NCI-H1092 treated with DMSO at 0.1 percent for 48 hours (cell line): Measurements from ENCODE around the gene RUFY4.

Source experiments
- DNase-seq: peaks from one replicate; lab custom pipeline; 2025; lab: John Stamatoyannopoulos, UW

Gene RUFY4, protein sequence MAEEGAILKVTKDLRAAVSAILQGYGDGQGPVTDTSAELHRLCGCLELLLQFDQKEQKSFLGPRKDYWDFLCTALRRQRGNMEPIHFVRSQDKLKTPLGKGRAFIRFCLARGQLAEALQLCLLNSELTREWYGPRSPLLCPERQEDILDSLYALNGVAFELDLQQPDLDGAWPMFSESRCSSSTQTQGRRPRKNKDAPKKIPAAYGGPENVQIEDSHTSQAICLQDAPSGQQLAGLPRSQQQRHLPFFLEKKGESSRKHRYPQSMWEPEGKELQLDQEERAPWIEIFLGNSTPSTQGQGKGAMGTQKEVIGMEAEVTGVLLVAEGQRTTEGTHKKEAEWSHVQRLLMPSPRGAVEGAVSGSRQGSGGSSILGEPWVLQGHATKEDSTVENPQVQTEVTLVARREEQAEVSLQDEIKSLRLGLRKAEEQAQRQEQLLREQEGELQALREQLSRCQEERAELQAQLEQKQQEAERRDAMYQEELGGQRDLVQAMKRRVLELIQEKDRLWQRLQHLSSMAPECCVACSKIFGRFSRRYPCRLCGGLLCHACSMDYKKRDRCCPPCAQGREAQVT

DNA sequence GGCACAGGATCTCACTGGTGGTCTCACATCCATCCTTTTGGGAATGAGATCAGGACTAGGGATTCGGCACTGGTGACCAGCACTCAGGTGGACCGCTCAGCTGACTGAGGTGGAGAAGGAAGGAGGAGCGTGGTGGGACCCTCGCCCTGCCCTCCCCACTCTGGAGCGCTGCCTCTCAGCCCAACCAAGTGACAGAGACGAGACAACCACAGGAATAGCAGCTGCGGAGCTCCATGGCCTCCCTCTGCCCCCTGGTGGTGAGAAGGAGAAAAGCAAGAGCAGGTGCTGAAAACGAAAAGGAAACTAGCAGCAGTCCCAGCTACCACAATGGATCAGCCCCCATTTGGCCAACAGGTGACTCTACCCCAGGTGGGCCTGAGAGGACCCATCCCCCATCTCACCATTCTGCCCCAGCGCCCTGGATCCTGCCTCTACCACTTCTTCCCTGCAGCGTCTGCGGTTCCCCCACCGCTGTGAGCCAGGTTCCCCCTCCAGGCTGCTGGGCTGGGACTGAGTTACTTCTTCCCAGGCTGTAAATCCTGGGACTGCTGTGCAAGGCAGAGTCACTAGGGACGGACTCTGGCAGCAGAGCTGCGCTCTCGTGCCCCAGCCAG is at the start of gene RUFY4:
Gene RUFY4 (plus strand): TSS at position 533 of the 614 bp plus-strand sequence. CDS start 1,353 bp downstream, outside the sequence.
- DNase-seq = peak; percentile 61

DNA sequence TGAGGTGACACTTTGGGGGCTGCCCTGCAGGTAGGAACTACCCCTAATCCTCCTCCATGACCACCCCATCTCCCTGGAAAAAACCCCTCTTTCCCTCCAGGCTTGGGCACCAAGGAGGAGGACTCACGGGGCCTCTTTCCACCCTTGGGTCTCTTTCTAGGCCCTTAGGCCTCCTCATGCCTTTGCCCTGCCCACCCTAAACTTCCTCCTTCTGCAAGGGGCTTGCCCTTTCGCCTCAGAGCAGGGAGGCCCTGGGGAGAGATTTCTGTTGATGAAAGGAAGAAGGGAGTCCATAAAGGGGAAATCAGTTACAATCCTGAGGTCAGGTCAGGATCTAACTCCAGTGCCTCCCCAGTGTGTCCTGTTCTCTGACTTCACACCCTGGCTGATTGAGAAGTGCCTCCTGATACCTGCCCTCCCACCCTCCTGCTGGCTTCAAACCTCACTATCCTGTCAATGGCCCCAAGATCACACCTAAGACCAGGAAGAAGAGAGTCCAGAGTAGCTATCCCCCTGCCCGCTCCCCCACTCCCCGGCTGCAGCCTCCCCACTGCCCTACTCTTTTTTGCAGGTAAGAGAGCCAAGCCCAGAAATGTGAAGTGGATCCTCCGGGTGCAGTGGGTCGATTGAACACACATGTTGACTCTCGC is 49.5 kb upstream of the RUFY4 start:
- DNase-seq = no peak

DNA sequence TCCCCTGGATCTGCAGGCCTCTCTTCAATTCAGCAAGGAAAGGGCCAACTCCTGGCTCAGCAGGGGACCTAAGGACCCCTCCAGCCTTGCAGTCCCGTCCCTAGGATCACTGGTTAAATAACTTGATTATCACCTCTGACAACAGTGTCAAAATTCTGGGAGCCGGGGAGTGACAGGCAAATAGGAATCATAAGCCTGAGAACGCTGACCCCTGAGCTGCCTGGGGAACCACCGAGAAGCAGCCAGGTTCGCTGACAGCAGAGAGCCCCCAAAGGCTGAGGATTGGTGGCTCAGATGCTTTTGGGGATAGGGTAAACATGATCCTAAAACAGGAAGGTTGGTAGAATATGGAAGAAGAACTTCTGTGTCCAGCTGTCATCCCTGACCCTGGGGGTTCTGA is 48.8 kb upstream of the RUFY4 start:
- DNase-seq = no peak

DNA sequence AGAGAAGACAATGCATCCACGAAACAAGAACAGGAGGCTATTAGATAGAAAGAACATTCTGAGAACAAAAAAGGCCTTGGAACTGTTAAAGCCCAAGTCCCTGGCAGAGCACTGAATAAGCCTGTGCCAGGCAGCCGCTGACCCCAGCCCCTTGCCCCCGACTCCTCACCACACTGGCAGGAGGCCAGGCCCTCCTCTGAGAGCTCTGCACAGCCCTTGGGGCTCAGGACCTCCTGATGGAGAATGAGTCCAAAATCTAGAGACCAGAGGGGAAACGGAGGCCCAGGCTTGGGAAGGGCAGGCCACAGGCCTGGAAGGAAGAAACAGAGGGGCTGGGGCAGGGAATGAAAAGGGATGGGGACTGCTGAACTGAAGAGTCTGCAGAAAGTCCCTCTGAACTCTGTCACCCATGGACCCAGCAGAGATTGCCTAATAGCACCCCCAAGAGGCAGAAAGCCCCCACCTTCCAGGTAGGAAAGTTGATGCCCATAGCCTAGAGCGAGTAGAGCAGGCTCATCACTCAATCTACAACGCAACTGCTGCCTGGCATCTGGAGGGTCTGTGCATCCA is 48.0 kb upstream of the RUFY4 start:
- DNase-seq = no peak

DNA sequence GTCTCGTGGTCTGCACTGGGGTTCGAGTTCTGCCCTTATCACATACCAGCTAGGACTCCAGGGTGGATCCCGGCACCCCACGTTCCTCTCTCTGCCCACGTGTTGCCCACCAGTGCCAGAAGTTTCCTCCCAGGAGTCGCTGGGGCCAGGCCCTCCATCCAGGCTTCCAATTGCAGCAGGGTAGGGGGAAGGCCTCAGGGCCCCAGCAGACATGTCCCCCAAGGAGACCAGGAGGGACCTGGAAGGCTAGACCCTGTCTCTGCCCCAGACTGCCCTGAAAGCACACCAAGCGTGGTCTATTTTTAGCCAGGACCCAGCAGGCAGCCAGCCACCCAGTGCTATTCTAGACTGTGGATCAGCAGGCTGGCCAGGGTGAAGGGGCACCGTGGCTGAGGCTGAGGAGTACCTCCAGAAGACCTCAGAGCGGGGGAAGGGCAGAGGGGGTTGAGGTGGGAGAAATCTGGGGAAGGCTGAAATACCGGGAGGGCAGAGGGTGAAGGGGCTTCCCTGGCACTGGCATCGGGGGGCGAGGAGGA is 47.4 kb upstream of the RUFY4 start:
- no peak for DNase-seq

DNA sequence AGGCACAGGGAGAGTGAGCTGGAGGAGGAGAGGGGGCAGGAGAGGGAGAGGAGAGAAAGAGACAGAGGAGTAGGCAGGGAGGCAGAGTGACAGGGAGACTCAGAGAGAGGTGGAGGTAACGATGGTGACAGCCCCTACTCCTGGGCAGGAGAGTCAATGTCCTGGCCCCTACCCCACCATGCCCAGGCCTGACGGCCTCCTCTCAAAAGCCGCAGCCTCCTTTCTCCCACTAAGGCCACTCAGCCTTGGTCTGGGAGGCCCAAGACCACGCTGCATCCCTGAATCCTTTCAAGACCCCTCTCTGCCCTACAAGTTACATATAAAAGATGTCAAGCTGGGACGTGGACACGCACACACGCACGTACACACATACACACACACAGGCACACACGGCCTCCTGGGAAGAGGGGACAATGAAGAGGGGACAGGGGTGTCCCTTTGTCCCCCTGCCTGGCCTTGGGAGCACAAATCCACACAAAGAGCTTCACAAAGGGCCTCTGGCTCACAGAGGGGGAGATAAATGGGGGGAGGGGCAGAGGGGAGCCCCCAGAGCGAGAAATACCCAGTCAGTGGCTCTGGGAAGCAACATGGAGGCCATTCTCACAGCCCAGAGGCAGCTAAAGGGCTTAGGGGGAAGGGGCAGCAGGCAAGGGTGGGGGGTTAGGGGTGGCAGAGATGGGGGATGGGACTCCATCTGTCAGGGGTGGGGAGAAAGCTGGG is 46.8 kb upstream of the RUFY4 start:
- DNase-seq = no peak

DNA sequence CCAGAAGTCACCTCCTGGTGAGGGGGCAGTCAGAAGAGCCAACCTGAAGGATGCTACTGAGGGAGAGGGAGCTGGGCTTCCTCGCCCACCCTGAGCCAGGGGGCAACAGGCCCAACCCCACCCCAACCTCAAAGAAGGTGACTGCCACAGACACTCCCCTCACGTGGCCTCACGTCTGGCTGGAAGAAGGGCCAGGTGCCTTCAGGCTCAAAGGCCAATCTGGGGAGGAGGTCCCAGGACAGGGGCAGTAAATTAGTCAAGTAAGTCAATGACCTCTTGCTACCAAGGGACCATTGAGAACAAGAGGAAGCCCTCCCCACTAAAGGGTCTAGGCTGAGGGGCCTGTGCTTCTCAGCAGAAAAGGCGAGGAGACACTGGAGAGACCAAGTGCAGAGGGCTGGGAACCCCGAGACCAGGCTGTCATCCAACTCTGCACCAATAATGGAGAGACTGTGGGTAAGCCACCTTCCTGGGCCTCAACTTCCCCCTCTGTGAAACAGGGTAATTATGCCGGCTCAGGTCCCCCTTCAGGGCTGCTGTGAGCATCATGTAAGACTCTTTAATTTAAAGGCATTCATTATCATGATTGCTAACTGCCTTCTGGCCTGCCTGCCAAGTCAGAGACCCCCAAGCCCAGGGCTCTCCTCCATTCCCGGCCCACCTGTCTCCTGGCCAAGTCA is 46.1 kb upstream of the RUFY4 start:
- no peak for DNase-seq

DNA sequence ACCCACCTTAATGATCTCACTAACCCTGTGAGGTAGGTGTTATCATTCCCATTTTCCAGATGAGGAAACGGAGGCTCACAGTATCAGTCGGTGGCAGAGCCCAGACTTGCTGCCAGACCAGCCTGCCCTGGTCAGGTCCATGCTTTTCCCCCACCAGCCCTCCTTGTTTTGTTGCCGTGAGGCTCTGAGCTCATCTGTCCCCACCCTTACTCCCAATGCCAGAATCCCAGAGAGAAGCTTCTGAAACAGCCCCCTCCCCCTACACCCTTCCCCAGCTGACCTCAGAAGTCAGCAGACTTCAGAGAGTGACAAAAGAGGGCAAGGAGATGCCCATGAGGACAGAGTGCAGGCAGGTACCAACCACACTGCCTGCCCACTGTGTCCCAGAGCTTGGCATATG is 45.4 kb upstream of the RUFY4 start:
- DNase-seq = no peak

DNA sequence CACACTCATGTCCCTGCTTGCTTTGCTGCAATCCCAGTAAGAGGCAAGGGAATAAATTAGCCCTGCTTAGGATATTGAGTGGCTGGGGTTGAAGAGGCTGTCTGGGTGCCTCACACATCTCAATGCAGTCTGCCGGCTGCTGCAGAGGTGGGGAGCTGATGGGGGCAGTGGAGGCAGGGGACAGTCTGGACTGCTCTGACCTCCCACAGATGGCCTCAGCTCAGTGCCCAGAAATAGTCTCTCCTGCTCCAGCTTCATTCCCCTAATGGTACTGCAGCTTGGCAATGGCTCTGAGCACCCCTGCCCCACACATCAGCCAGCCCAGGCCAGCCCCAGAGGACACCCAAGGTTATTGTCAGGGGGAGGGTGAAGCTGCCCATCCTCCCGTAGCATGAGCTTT is 44.7 kb upstream of the RUFY4 start:
- DNase-seq = no peak

DNA sequence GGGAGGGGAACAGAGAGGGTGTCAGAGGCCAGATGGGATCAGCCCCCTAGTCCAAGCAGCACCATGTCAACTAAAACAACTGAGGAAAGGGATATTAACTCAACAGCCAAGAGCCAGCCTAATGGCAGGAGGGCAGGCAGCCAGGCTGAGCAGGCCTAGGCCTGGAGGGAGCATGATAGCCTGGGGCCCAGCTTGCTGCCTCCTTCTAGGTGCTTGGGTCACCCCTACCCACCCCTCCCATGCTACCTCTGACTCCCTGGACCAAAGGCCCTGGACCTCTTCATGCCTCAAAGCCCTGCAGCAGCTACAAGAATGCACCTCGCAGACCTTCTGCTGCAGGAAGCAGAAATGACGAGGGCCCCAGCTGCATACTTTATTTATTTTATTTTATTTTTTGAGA is 44.2 kb upstream of the RUFY4 start:
- DNase-seq = no peak

DNA sequence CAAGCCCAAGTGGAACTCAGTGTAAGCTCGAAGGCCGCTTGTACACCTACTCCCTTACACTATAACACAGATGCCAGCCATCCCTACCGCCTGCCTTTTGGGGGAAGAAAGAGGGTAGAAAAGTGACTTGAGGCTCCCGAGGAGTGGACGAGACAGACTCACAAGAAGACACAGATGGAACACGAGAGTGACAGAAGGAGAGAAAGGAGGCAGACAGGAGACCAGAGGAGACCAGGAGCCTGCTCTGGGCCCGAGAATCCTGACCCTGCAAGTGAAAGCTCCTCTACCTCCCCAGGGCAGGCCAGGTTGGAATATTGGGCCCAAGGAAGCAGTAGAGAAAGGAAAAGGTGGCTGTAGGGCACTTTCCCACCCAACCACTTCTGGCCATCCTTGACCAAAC is 42.8 kb upstream of the RUFY4 start:
- no peak for DNase-seq

DNA sequence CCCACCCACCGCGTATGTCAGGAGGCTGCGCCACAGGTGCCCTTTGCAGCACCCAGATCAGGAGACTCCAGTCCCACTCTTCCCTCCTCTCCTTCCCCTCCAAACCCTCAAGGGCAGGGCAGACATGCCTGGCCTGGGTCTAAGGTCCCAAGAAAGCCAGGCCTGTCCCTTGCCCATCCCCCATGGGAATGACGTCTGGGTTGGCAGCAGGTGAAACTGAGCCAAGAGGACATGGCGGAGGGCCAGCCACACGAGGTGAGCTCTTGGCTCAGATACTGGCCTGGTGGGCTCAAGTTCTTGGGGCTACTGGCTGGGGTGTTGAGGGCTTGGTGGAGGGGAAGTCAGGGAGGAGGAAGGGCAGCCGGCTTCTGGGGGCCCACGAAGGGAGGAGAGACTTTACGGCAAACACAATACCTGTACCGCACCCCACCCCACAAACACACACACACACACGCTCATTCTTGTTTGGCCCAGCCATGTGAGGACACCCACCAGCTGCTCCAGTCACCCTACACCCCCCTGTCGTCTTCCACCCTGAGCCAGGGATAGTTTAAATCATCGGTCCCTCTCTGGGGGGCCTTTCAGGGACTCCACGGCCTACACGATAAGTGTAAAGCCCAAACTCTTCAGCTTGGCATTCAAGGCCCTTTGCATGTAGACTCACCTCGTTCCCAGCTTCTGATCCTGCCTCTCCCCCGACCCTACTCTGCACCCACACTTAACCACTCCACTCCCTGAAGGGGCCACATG is 42.2 kb upstream of the RUFY4 start:
- DNase-seq = no peak

DNA sequence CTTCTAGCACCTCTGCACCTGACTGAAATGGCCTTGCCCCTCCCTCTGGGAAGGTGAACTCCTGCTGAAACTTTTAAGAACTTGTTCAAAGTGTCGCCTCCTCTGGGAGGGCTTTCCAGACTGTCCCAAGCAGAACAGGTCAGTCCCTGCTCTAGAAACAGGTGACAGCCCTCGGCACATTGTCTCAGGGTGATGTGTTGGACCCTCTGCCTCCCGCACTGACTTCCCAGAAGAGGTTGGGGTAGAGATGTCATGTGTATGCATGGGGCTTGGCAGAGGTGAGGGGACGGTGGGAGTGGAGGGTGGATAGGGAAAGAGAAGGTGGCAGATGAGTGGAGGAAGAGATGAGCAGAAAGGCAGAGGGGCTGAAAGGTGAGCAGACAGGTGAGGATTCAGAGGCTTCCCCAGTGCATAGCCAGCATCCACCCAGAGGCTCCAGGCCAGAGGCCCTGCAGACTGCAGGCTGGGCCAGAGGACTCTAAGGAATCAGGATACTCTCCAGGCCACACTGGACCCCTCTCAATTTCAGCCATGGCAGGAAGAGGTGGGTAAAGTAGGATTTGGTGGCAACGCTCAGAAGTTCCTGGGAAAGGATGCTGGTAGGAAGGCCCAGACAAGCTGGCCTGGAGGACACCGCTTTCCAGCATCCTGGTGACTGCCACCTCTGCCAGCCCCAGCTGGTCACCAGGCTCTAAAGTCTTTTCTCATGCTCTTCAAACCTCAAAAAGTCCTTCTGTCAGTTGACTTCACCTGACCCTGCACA is 41.4 kb upstream of the RUFY4 start:
- no peak for DNase-seq

DNA sequence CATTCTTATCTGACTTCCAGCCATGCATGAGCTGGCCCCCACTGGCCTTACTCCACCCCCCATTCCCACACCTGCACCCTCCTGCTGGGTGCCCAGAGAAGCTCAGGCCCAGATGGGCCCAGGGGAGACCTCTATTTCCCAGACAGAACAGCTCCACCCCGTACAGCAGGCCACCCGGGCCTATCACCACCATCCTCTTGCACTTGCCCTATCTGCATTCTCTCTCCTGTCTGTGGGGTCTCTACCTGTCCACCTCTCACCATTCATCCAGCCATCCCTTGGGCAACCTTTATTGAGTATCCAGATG is 40.9 kb upstream of the RUFY4 start:
- DNase-seq = no peak

DNA sequence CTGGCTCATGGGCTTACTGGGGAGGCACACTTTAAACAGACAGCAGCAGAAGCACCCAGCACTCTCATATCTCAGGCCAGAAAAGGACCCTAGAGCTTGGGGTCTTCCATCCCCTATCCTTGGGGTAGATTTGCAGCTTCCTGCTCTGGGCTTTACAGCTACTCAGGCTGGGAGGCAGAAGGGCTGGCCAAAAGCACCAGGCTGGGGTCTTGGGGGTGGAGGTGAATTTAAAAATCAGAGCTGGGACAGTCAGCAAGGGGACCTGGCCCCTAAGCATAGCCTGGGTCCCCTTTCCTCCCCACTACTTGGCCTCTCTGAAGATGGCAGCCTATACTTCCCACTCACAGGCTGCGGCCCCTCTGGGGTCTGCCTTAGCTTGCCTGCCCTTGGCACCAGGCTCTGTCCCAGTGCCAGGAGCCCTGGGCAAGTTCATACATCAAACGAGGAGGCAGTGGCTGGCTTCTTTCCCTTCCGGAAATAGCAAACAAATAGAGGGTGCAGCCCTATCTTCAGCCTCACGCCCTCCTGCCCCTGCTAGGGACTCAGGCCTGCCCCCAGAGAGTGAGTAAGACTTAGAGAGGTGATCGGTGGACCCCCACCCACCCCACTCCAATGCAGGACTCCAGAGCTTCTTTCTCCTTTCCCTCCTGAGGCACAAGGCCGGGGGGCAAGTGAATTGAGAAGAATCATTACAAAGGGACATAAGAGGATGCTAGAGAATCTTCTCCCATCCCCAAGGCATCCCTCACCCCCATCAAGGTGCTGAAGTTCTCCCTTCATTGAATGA is 40.3 kb upstream of the RUFY4 start:
- no peak for DNase-seq

DNA sequence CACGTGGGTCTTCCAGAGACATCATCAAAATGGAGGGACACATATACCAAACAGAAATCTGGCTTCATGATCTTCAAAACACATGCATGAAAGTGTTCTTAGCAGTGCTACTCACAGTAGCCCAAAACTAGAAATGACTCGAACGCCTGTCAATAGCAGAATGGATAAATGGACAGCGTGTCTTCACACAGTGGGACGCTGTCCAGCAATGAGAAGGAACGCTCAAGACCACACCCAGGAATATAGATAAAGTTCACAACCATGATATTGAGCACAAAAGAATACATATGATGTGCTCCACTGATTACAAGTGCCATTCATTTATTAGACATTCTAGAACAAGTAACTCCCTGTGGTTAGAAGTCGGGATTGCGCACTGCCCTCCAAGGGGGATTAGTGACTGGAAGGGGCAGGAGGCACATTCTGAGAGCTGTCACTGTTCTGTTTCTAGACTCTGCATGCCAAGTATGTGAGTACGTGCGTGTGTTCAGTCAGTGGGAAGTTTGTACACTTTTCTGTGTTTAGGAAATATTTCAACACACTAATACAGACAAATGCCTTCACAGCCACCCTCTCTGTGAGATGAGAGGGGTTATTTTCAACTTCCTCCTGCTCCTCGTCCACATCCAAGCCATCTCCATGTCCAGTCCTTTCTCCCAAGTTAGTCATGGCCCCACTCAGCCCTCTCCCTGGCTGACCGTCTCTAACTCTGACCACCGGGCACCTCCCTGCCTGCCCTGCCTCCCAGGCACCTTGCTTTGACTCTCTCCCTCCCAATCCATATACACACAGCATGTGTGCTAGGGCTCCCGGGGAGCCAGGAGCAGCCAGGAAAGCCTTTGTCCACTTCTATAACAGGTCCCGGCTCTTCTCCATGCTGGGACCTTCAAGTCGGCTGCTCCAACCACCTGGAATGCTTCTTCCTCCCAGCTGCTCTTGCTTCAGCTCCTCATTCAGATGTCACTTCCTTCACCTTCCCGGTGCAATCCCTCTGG is 39.4 kb upstream of the RUFY4 start:
- DNase-seq = no peak

DNA sequence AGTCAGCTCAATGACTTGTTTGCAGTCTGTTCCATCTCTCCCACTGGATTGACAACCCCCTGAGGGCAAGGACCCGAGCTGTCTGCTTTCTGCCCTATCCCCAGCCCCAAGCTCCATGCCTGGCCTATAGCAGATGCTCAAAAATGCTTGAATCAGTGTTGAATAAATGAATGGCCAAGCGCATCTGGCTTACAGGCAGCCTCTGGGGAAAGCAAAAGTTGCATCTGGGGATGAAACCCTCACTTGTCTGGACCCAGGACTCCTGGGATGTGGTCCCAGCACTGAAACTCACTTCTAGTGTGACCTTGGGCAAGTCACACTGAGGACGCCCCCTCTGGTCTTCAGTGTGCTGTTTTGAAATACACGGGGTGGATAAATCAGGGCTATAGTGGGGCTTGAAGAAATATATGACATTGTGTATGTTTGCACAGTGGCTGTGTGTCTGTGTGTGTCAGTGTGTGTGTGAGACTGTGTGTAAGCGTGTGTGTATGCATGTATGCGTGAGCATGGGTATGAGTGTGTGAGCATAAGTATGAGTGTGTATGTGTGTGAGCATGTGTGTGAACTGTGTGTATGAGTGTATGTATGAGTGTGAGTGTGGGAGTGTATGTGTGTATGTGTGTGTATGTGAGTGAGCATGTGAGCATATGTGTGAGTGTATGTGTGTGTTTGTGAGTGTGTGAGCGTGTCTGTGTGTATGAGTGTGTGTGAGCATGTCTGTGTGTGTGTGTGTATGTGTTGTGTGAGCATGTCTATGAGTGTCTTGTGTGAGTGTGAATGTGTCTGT is 38.5 kb upstream of the RUFY4 start:
- DNase-seq = no peak
